ENCODE results near the gene FYCO1.

Gene FYCO1

DNA sequence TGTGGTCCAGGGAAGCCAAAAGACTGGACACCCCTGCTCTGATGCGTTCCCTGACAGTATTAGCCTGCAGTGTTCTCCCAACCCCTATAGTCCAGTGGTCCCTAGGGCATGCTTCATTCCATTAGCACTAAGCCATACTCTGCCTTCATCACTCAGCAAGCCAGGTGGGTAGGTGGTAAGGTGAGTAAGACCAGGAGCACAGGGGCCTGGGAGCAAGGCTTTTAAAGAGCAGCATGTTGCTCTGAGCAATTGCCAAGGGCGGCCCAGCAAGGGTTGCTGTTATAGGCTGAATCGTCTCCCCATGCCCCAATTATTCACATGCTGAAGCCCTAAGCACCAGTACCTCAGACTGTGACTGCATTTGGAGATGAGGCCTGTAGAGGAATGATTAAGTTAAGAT lies 41.3 kb downstream of the FYCO1 start:
- TF ChIP-seq ZBTB7A (IDR thresholded peaks at IDR 0.05; ENCODE audit: low read depth), result no peak
- TF ChIP-seq, protein P1, sequence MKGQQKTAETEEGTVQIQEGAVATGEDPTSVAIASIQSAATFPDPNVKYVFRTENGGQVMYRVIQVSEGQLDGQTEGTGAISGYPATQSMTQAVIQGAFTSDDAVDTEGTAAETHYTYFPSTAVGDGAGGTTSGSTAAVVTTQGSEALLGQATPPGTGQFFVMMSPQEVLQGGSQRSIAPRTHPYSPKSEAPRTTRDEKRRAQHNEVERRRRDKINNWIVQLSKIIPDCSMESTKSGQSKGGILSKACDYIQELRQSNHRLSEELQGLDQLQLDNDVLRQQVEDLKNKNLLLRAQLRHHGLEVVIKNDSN (IDR thresholded peaks at IDR 0.05), result no peak
- no peak for TF ChIP-seq TCF12 (IDR thresholded peaks at IDR 0.05; ENCODE audit: low read depth)
- TF ChIP-seq RAD21 (IDR thresholded peaks at IDR 0.05; ENCODE audit: low read depth), result no peak
- no peak for TF ChIP-seq REST (IDR thresholded peaks at IDR 0.05; ENCODE audit: low read depth)
- no peak for TF ChIP-seq FOXM1 (IDR thresholded peaks at IDR 0.05; ENCODE audit: borderline replicate concordance, low read depth)
- no peak for TF ChIP-seq YY1 (IDR thresholded peaks at IDR 0.05; ENCODE audit: low read depth)
- no peak for TF ChIP-seq CEBPB (IDR thresholded peaks at IDR 0.05)

GRCh38 chr3:45953536-45953935 lies 42.1 kb downstream of the FYCO1 start:
- no peak for TF ChIP-seq FOXM1 (IDR thresholded peaks at IDR 0.05; ENCODE audit: borderline replicate concordance, low read depth)

- TF ChIP-seq ZBTB7A (IDR thresholded peaks at IDR 0.05; ENCODE audit: low read depth), result no peak
- no peak for TF ChIP-seq CREB1 (IDR thresholded peaks at IDR 0.05; ENCODE audit: low read depth)
- TF ChIP-seq REST (IDR thresholded peaks at IDR 0.05; ENCODE audit: low read depth), result no peak
- TF ChIP-seq EP300 (IDR thresholded peaks at IDR 0.05; ENCODE audit: borderline replicate concordance), result no peak
- TF ChIP-seq FOXM1 (IDR thresholded peaks at IDR 0.05; ENCODE audit: borderline replicate concordance, low read depth), result no peak
- TF ChIP-seq, protein P1 (IDR thresholded peaks at IDR 0.05), result no peak
- no peak for TF ChIP-seq TCF12 (IDR thresholded peaks at IDR 0.05; ENCODE audit: low read depth)
- TF ChIP-seq TAF1 (IDR thresholded peaks at IDR 0.05; ENCODE audit: low read depth), result no peak
- no peak for TF ChIP-seq MAX (IDR thresholded peaks at IDR 0.05)
These were observed 43.2 kb downstream of the FYCO1 start for GRCh38 chr3:45952456-45952855.

DNA sequence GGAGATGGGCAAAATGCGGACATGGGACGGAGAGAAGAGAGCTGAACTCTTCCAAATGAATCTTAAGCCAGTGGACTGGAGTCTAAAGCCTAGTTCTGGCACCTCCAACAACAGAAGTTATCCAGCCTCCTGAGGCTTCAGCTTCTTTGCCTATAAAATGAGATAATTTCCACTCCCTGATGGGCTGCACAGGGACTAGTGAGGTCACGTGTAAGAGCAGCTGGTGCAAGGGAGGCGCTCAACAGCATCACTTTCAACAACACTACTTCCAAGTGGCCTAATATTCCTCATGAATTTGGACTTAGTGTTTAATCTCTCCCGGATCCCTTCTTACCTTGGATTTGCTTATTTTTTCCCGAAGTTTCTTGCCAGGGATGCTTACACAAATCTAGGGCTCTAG lies 43.7 kb downstream of the FYCO1 start:
- TF ChIP-seq MAX (IDR thresholded peaks at IDR 0.05), result no peak
- TF ChIP-seq REST (IDR thresholded peaks at IDR 0.05; ENCODE audit: low read depth), result no peak
- TF ChIP-seq ZBTB7A (IDR thresholded peaks at IDR 0.05; ENCODE audit: low read depth), result no peak
- TF ChIP-seq TCF12 (IDR thresholded peaks at IDR 0.05; ENCODE audit: low read depth), result no peak
- no peak for TF ChIP-seq FOXM1 (IDR thresholded peaks at IDR 0.05; ENCODE audit: borderline replicate concordance, low read depth)
- TF ChIP-seq CEBPB (IDR thresholded peaks at IDR 0.05), result no peak
- no peak for TF ChIP-seq EP300 (IDR thresholded peaks at IDR 0.05; ENCODE audit: borderline replicate concordance)
- TF ChIP-seq CREB1 (IDR thresholded peaks at IDR 0.05; ENCODE audit: low read depth), result no peak
- TF ChIP-seq EGR1 (IDR thresholded peaks at IDR 0.05), result no peak
- TF ChIP-seq, protein P1 (IDR thresholded peaks at IDR 0.05), result no peak
- TF ChIP-seq TEAD4 (IDR thresholded peaks at IDR 0.05), result no peak
- TF ChIP-seq RAD21 (IDR thresholded peaks at IDR 0.05; ENCODE audit: low read depth), result no peak
- TF ChIP-seq NFIC (IDR thresholded peaks at IDR 0.05), result no peak
- no peak for TF ChIP-seq TAF1 (IDR thresholded peaks at IDR 0.05; ENCODE audit: low read depth)
- TF ChIP-seq YY1 (IDR thresholded peaks at IDR 0.05; ENCODE audit: low read depth), result no peak
